SHP77 (cell line): Measurements from ENCODE around the gene RNASE8.
"Not testable (repeated sequence)": the region's sequence is repeated elsewhere in the genome, so short reads cannot be mapped to it uniquely, and the experiment has no call there.

Experiments
- DNase-seq, 2 experiments: peaks; one replicate each; lab custom pipeline; 2025; lab: John Stamatoyannopoulos, UW

The RNASE8 gene

GRCh38 chr14:21057803-21058675, at the start of gene RNASE8:
Gene RNASE8, plus strand, starts transcription at chr14:21057822. Its CDS starts 71 bp downstream, at chr14:21057893.
- peak in 1 of 2 experiments; percentile 50 for DNase-seq

- not testable (repeated sequence) for DNase-seq
Observed at GRCh38 chr14:21009721-21010120, 47.9 kb upstream of the RNASE8 start.

- DNase-seq = no peak
Observed at GRCh38 chr14:21011136-21011535, 46.5 kb upstream of the RNASE8 start.

- DNase-seq = peak; percentile 89 to 91
Observed at GRCh38 chr14:21014761-21015190, 42.8 kb upstream of the RNASE8 start.

- DNase-seq = no peak
Observed at GRCh38 chr14:21015312-21015711, 42.3 kb upstream of the RNASE8 start.

- no peak for DNase-seq
Observed at GRCh38 chr14:21016413-21017190, 41.0 kb upstream of the RNASE8 start.

- DNase-seq = no peak
Observed at GRCh38 chr14:21017528-21018245, 39.9 kb upstream of the RNASE8 start.

GRCh38 chr14:21018286-21018685, 39.3 kb upstream of the RNASE8 start:
- DNase-seq = no peak

GRCh38 chr14:21018781-21019180, 38.8 kb upstream of the RNASE8 start:
- DNase-seq = no peak

GRCh38 chr14:21019366-21019765, 38.3 kb upstream of the RNASE8 start:
- DNase-seq = no peak

GRCh38 chr14:21020977-21021545, 36.6 kb upstream of the RNASE8 start:
- no peak for DNase-seq

GRCh38 chr14:21022686-21023085, 34.9 kb upstream of the RNASE8 start:
- no peak for DNase-seq

- DNase-seq = no peak
Observed at GRCh38 chr14:21023174-21023573, 34.4 kb upstream of the RNASE8 start.

- DNase-seq = no peak
Observed at GRCh38 chr14:21023817-21024584, 33.6 kb upstream of the RNASE8 start.

GRCh38 chr14:21024585-21025370, 32.8 kb upstream of the RNASE8 start, which contains the start of gene NDRG2:
Gene NDRG2, minus strand, starts transcription at chr14:21025061. Its CDS starts 1,746 bp downstream, at chr14:21023315.
- DNase-seq = peak in 1 of 2 experiments; percentile 11

- no peak for DNase-seq
Observed at GRCh38 chr14:21025371-21026273, 32.0 kb upstream of the RNASE8 start.

GRCh38 chr14:21026274-21026987, 31.2 kb upstream of the RNASE8 start:
- DNase-seq = no peak

GRCh38 chr14:21026988-21027315, 30.7 kb upstream of the RNASE8 start:
- no peak for DNase-seq

GRCh38 chr14:21029917-21030316, 27.7 kb upstream of the RNASE8 start, which contains the start of gene TPPP2:
Gene TPPP2, plus strand, starts transcription at chr14:21030217. Its CDS starts 365 bp downstream, at chr14:21030582.
- no peak for DNase-seq
